Left lung (tissue), 10 donors: ENCODE measurements around the gene UBN2. TPM values are rescaled to one million over a fixed set of nuclear protein-coding genes. Genes with fewer than 3 reads are reported as not detected.

Experiments
- ATAC-seq: fragments of 200-7000 bp; cut with Tn5 transposase; one replicate; pipeline ENCODE4 v1.9.1; 2020; ENCODE audit warnings: moderate library complexity
- DNase-seq, 4 donors: peaks; one replicate each; pipeline ENCODE4 v3.0.0-alpha.2; 2013 to 2020
- H3K27ac ChIP-seq, 2 donors: fragments of 200-600 bp; sonication (generic) in 1 of 2; one replicate each; pipeline versions ENCODE4 v1.5.0 to v1.8.0; 2020 to 2021
- H3K27me3 ChIP-seq, 2 donors: fragments of 200-600 bp; sonication (generic) in 1 of 2; one replicate each; pipeline versions ENCODE4 v1.5.0 to v1.8.0; 2020 to 2021
- H3K36me3 ChIP-seq, 2 donors: fragments of 200-600 bp; sonication (generic) in 1 of 2; one replicate each; pipeline versions ENCODE4 v1.5.0 to v1.8.0; 2020 to 2021
- H3K4me1 ChIP-seq, 2 donors: fragments of 200-600 bp; one replicate each; pipeline ENCODE4 v1.8.0; 2021
- H3K4me3 ChIP-seq, 2 donors: fragments of 200-600 bp; sonication (generic) in 1 of 2; one replicate each; pipeline versions ENCODE4 v1.5.0 to v1.8.0; 2020 to 2021; ENCODE audit warnings: mild to moderate bottlenecking in 1 of 2
- H3K9me3 ChIP-seq, 2 donors: fragments of 200-600 bp; sonication (generic) in 1 of 2; one replicate each; pipeline versions ENCODE4 v1.5.0 to v1.8.0; 2020 to 2021
- CTCF ChIP-seq, 2 donors: fragments of 200-600 bp; sonication (generic) in 1 of 2; IDR thresholded peaks; one replicate each; pipeline versions ENCODE4 v1.5.0 to v1.8.0; 2021; ENCODE audit warnings: antibody characterized with exemption in 2 of 2
- intact Hi-C, 2 donors: fragments of 100-400 bp; cut with DNase I; formaldehyde crosslinking; loops; one replicate each; pipeline versions ENCODE4 v1.11.2 to v1.14.2; 2022
- polyA plus RNA-seq, 6 donors: library from polyadenylated mRNA; unstranded; fragments of 120-200 nt; gene quantifications; one replicate each; pipeline ENCODE4 v1.2.1, GENCODE V29; 2013; ENCODE audit not compliant: insufficient read length in 6 of 6
- total RNA-seq, 2 donors: library from RNA; stranded (reverse); fragmentation: NEBNext Ultra II Directional; extraction: Animal tissue kit (Norgen Biotek cat#: 25700); gene quantifications; one replicate each; pipeline ENCODE4 v1.2.1, GENCODE V29; 2021
- donor health status: DM: no; HTN: yes; CAD: no.
- donor health status: DM: no; HTN: no; CAD: no.

Gene UBN2
- total and polyA plus RNA-seq, 8 donors, result 16.9 to 27.1 (median 23.0) TPM

GRCh38 chr7:139284252-139284896 is 53.3 kb downstream of the UBN2 start:
- Histone ChIP-seq H3K36me3 (peaks cover 0 to 48% of the 10 kb centered on the region in 2 donors), H3K27me3 (no peaks in the 10 kb centered on the region), H3K27ac (no peak overlapping the region), H3K9me3 (no peaks in the 10 kb centered on the region), H3K4me1 (no peaks in the 10 kb centered on the region), H3K4me3 (no peak overlapping the region)
- no peak for TF ChIP-seq CTCF (IDR thresholded peaks at IDR 0.05)
- intact Hi-C loops, result no loop called here
- DNase-seq, result no peak
- ATAC-seq, result no peak

GRCh38 chr7:139286144-139286543 is 55.1 kb downstream of the UBN2 start:
- H3K36me3 ChIP-seq, result peaks cover 0 to 49% of the 10 kb centered on the region in 2 donors
- no peaks in the 10 kb centered on the region for H3K27me3 ChIP-seq
- H3K4me3 ChIP-seq, result no peak overlapping the region
- no peak for ATAC-seq
- intact Hi-C loops, result no loop called here
- DNase-seq, result no peak
- no peak overlapping the region for H3K27ac ChIP-seq
- TF ChIP-seq CTCF (IDR thresholded peaks at IDR 0.05), result no peak
- H3K9me3 ChIP-seq, result no peaks in the 10 kb centered on the region
- H3K4me1 ChIP-seq, result no peaks in the 10 kb centered on the region

- no peaks in the 10 kb centered on the region for H3K4me1 ChIP-seq
- peaks cover 0 to 55% of the 10 kb centered on the region in 2 donors for H3K36me3 ChIP-seq
- TF ChIP-seq CTCF (IDR thresholded peaks at IDR 0.05), result no peak
- intact Hi-C loops, result no loop called here
- H3K27ac ChIP-seq, result no peak overlapping the region
- ATAC-seq (no peak), DNase-seq (no peak)
- no peaks in the 10 kb centered on the region for H3K27me3 ChIP-seq
- H3K9me3 ChIP-seq, result no peaks in the 10 kb centered on the region
- no peak overlapping the region for H3K4me3 ChIP-seq
Measured at GRCh38 chr7:139292821-139293220, 61.8 kb downstream of the UBN2 start.

DNA sequence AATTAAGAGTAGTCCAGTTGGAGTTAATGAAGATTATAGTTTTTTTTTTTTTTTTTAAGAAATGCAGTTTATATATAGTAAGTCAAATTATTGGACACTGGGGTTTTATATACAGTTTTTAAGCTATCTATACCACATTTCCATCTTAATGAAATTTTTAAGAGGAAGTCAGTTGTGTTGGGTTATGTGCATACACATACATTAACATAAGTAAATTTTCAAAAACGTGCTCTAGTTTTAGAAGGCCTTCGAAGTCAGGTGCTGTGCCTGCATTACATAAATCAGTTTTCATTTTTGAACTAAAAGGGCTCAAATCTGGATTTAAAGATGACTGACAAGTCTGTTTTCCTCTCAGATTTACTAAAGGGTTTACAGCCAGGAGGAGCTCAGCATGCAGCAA is 62.5 kb downstream of the UBN2 start:
- no peaks in the 10 kb centered on the region for H3K27me3 ChIP-seq
- H3K4me3 ChIP-seq, result no peak overlapping the region
- DNase-seq, result no peak
- ATAC-seq, result no peak
- intact Hi-C loops, result no loop called here
- no peaks in the 10 kb centered on the region for H3K9me3 ChIP-seq
- no peaks in the 10 kb centered on the region for H3K4me1 ChIP-seq
- TF ChIP-seq CTCF (IDR thresholded peaks at IDR 0.05), result no peak
- peaks cover 0 to 58% of the 10 kb centered on the region in 2 donors for H3K36me3 ChIP-seq
- H3K27ac ChIP-seq, result no peak overlapping the region

- Histone ChIP-seq H3K27ac (no peak overlapping the region), H3K4me3 (no peak overlapping the region), H3K36me3 (peaks cover 0 to 64% of the 10 kb centered on the region in 2 donors), H3K9me3 (no peaks in the 10 kb centered on the region), H3K27me3 (no peaks in the 10 kb centered on the region), H3K4me1 (no peaks in the 10 kb centered on the region)
- intact Hi-C loops, result no loop called here
- no peak for DNase-seq
- no peak for TF ChIP-seq CTCF (IDR thresholded peaks at IDR 0.05)
- no peak for ATAC-seq
Measured at GRCh38 chr7:139294241-139294640, 63.2 kb downstream of the UBN2 start.
